Aorta (tissue), 5 donors: ENCODE data around the gene SPATC1L. TPM values are rescaled to one million over a fixed set of nuclear protein-coding genes. Genes with fewer than 3 reads are reported as not detected.
A peak's percentile ranks its signal among the peaks of the same experiment; 100 is the strongest.
"Not testable (repeated sequence)": the region's sequence is repeated elsewhere in the genome, so short reads cannot be mapped to it uniquely, and the experiment has no call there.

Experiments
- ATAC-seq: fragments of 200-7000 bp; cut with Tn5 transposase; one replicate; pipeline ENCODE4 v1.9.1; 2022; ENCODE audit warnings: moderate library complexity; ENCODE audit not compliant: low FRiP score
- DNase-seq, 2 donors: peaks; one replicate each; pipeline ENCODE4 v3.0.0-alpha.2; 2020
- H3K27ac ChIP-seq, 2 donors: one replicate each; pipeline ENCODE4 v1.5.1; 2013; ENCODE audit warnings: low read length in 2 of 2, mild to moderate bottlenecking in 2 of 2, moderate library complexity in 2 of 2, control low read depth in 1 of 2, inconsistent platforms in 1 of 2, low read depth in 1 of 2
- H3K27me3 ChIP-seq, 2 donors: one replicate each; pipeline ENCODE4 v1.6.1; 2013; ENCODE audit warnings: control low read depth in 1 of 2, low read length in 1 of 2, mild to moderate bottlenecking in 1 of 2, moderate library complexity in 1 of 2; ENCODE audit not compliant: insufficient read depth in 2 of 2, control insufficient read depth in 1 of 2
- H3K36me3 ChIP-seq, 2 donors: one replicate each; pipeline ENCODE4 v1.6.1; 2013; ENCODE audit warnings: control low read depth in 1 of 2, low read length in 1 of 2, mild to moderate bottlenecking in 1 of 2; ENCODE audit not compliant: insufficient read depth in 2 of 2, control insufficient read depth in 1 of 2
- H3K4me1 ChIP-seq, 2 donors: one replicate each; pipeline ENCODE4 v1.6.1; 2013; ENCODE audit warnings: low read length in 2 of 2, control low read depth in 1 of 2, mild to moderate bottlenecking in 1 of 2, moderate library complexity in 1 of 2; ENCODE audit not compliant: insufficient read depth in 2 of 2, control insufficient read depth in 1 of 2
- H3K4me3 ChIP-seq, 2 donors: one replicate each; pipeline ENCODE4 v1.5.1; 2013; ENCODE audit warnings: low read length in 2 of 2, control low read depth in 1 of 2, mild to moderate bottlenecking in 1 of 2
- H3K9me3 ChIP-seq: one replicate; pipeline ENCODE4 v1.6.1; 2013; ENCODE audit warnings: mild to moderate bottlenecking, low read length; ENCODE audit not compliant: control insufficient read depth
- WGBS, 2 donors: extraction: QIAGEN DNeasy Blood & Tissue Kit; methylation state at CpG; one replicate each; pipeline ENCODE4 v1.1.7; 2013; 5-methylcytosine and 5-hydroxymethylcytosine counted together
- intact Hi-C, 2 donors: fragments of 100-400 bp; cut with DNase I; formaldehyde crosslinking; loops; one replicate each; pipeline versions ENCODE4 v1.14.2 to v1.15.0; 2022
- polyA plus RNA-seq, 2 donors: library from polyadenylated mRNA; stranded (reverse); fragments of 200-250 nt; gene quantifications; one replicate each; pipeline ENCODE4 v1.2.3, GENCODE V29; 2013
- total RNA-seq, 2 donors: library from RNA; stranded (reverse); fragmentation: NEBNext Ultra II Directional; extraction: Animal tissue kit (Norgen Biotek cat#: 25700); gene quantifications; one replicate each; pipeline ENCODE4 v1.2.1, GENCODE V29; 2021
- donor health status: healthy with polysubstance abuse.
- donor health status: Bipolar disorder and iron deficiency.
- donor health status: DM: no; HTN: no; CAD: no.
- donor health status: DM: no; HTN: no; CAD: no.
- donor health status: DM: yes; HTN: yes; CAD: no.

Gene SPATC1L
- total and polyA plus RNA-seq, 4 donors, result 2.4 to 47.9 (median 8.8) TPM

DNA sequence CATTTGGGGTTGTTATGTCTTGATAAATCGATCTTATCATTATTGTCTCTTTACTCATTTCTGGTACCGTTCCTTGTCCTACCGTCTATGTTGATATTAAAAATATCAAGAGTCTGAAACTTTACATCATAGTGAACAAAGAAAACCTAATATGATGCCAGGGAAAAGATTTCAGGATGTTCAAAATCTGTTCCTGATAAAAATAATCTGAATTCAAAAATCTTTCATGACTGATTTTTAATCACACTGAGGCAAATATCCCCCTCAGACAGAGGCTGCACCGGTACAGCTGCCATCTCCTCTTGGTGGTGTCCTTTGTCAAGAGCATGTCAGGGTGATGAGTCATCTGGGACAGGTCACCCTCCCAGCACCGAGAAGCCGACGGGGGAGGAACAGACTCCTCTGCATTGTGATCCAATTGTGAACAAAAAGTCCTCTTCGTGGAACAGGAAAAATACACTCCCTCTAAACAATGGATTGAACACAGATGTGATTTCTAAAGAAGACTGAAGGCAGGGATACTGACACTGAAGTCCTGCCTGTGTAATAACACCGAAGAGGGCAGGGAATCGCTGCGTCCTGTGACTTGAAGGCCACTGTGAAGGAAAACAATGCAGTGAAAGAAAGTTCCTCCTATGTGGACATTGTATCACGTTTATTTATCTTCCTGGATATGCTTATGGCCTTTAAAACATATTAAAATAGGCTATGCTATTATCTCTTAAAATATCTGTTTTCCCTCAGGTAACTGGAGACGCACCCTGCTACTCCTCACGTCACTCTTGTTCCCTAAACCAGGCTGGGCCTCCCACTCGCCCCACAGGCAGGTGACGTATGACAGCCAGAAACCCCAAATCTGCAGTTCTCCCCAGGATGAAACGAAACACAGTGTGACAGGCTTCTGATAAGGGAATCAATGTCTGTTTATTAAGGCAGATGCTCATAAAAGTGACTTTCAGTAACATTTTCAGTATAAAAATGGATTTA is 4.3 kb upstream of the SPATC1L start:
- peak; percentile 21 to 60 for DNase-seq
- Histone ChIP-seq H3K9me3 (no peaks in the 10 kb centered on the region), H3K27me3 (no peaks in the 10 kb centered on the region), H3K36me3 (no peaks in the 10 kb centered on the region), H3K4me3 (no peak overlapping the region), H3K27ac (no peak overlapping the region), H3K4me1 (no peaks in the 10 kb centered on the region)
- WGBS, 2 donors, result 55 to 59% methylated on average over 17 of the region's 17 CpGs
- intact Hi-C loops, result no loop called here
- no peak for ATAC-seq

DNA sequence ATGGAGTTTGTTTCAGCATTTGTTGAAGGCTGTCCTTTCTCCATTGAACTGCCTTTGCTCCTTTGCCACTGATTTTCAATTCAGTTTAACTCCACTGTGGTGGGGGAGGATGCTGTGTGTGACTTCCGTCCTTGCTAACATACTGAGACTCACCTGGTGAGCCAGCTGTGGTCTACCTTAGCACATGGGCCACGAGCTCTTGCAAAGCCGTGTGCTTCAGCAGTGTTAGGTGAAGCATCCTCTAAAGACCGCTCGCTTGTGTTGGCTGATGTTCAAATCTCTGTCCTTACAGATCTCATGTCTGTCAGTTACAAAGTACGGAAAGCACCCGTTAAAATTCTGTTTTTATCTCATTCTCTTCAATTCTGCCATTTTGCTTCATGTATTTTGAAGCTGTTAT is 3.6 kb upstream of the SPATC1L start:
- Histone ChIP-seq H3K4me3 (no peak overlapping the region), H3K4me1 (no peaks in the 10 kb centered on the region), H3K27ac (no peak overlapping the region), H3K27me3 (no peaks in the 10 kb centered on the region), H3K36me3 (no peaks in the 10 kb centered on the region), H3K9me3 (no peaks in the 10 kb centered on the region)
- ATAC-seq, result no peak
- intact Hi-C loops, result no loop called here
- peak in 1 of 2 donors; percentile 6 for DNase-seq
- 82 to 86% methylated on average over 7 of the region's 7 CpGs for WGBS, 2 donors

- Histone ChIP-seq H3K9me3 (no peaks in the 10 kb centered on the region), H3K4me3 (no peak overlapping the region), H3K27me3 (no peaks in the 10 kb centered on the region), H3K36me3 (no peaks in the 10 kb centered on the region), H3K4me1 (no peaks in the 10 kb centered on the region), H3K27ac (no peak overlapping the region)
- intact Hi-C loops, result no loop called here
- DNase-seq (peak; percentile 38 to 42), ATAC-seq (no peak)
- WGBS, 2 donors, result 93 to 94% methylated on average over 8 of the region's 8 CpGs
These were observed 3.0 kb upstream of the SPATC1L start for GRCh38 chr21:46187261-46187660.

GRCh38 chr21:46185716-46186115 is 1.5 kb upstream of the SPATC1L start:
- 81 to 82% methylated on average over 7 of the region's 7 CpGs for WGBS, 2 donors
- intact Hi-C loops, result no loop called here
- no peaks in the 10 kb centered on the region for H3K9me3 ChIP-seq
- H3K36me3 ChIP-seq, result no peaks in the 10 kb centered on the region
- H3K4me1 ChIP-seq, result no peaks in the 10 kb centered on the region
- H3K27me3 ChIP-seq, result no peaks in the 10 kb centered on the region
- ATAC-seq (no peak), DNase-seq (peak; percentile 24 to 44)
- H3K27ac ChIP-seq, result no peak overlapping the region
- H3K4me3 ChIP-seq, result no peak overlapping the region

- Histone ChIP-seq H3K27ac (no peak overlapping the region), H3K27me3 (no peaks in the 10 kb centered on the region), H3K9me3 (no peaks in the 10 kb centered on the region), H3K36me3 (no peaks in the 10 kb centered on the region), H3K4me3 (peak overlapping the region in 1 of 2 donors; percentile 37), H3K4me1 (no peaks in the 10 kb centered on the region)
- 14 to 46% methylated on average over 29 to 30 of the region's 30 CpGs for WGBS, 2 donors
- DNase-seq, result peak; percentile 91 to 93
- peak; percentile 69 for ATAC-seq
- intact Hi-C loops, result loop anchor here in 1 of 2 donors (5.0 kb wide), 1 partner anchor 137 kb away; the partner anchor contains the start of genes C21orf58 and PCNT
These were observed 631 bp upstream of the SPATC1L start for GRCh38 chr21:46184625-46185555.

GRCh38 chr21:46183337-46183909 is 836 bp downstream of the SPATC1L start:
- not testable (repeated sequence) for H3K9me3 ChIP-seq, ATAC-seq, H3K4me1 ChIP-seq, H3K4me3 ChIP-seq, H3K27me3 ChIP-seq, H3K36me3 ChIP-seq, H3K27ac ChIP-seq
- 47 to 50% methylated on average over 6 to 7 of the region's 13 CpGs for WGBS, 2 donors
- intact Hi-C loops, result loop anchor here in 1 of 2 donors (5.0 kb wide), 1 partner anchor 139 kb away; the partner anchor contains the start of genes C21orf58 and PCNT
- peak in 1 of 2 donors; percentile 59 for DNase-seq

GRCh38 chr21:46182548-46183336 is 1.5 kb downstream of the SPATC1L start:
- H3K4me1 ChIP-seq, result no peaks in the 10 kb centered on the region
- 85 to 90% methylated on average over 44 of the region's 44 CpGs for WGBS, 2 donors
- no peak overlapping the region for H3K4me3 ChIP-seq
- no peaks in the 10 kb centered on the region for H3K27me3 ChIP-seq
- DNase-seq (peak in 1 of 2 donors; percentile 81), ATAC-seq (no peak)
- H3K9me3 ChIP-seq, result no peaks in the 10 kb centered on the region
- H3K27ac ChIP-seq, result no peak overlapping the region
- no peaks in the 10 kb centered on the region for H3K36me3 ChIP-seq
- intact Hi-C loops, result loop anchor here in 1 of 2 donors (5.0 kb wide), 1 partner anchor 140 kb away; the partner anchor contains the start of genes C21orf58 and PCNT
